ENCODE results near the gene MYO9A. TPM values are rescaled to one million over a fixed set of nuclear protein-coding genes. Genes with fewer than 3 reads are reported as not detected.
A peak's percentile ranks its signal among the peaks of the same experiment; 100 is the strongest.

MYO9A gene
- total RNA-seq, 8 experiments from 2014 or later: 22.3 to 42.1 (median 31.6) TPM

DNA sequence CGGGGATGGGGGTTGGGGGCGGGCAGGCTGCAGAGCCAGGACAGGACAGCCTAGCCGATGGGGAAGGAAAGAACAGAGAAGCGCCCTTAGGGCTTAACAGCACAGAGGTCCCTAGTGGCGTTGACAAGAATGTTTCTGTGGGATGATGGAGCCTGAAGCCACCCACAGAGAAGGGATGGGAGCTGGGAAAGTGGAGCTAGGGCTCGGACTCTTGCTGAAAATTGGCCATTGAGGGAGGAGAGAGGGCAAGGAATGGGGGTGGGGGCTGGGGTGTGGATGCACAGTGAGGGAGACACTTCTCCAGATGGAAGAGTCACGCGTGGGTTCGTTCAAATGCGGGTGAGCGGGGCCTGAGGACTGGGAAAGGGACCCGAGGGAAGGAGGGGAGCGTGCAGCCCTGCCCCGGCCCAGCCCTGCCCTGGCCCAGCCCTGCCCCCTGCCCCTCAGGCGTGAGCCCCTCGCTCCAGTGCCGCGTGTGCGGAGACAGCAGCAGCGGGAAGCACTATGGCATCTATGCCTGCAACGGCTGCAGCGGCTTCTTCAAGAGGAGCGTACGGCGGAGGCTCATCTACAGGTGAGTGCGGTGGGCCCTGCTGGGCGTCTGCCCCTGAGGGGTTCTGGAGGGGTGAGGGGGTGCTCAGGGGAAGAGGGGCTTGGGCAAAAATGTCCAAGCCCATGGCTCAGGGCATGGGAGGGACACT is 306.8 kb downstream of the MYO9A start:
- 60% methylated on average over 1 of the region's 27 CpGs; no CpG with 5 or more reads in 9 of the 10 experiments for WGBS, 10 experiments
- no peak overlapping the region for H3K27ac ChIP-seq
- H3K4me1 ChIP-seq (replicated peaks in 1 of 2): peaks cover 5 to 13% of the 10 kb centered on the region in 2 donors
- in situ Hi-C loops (cut with MboI; ENCODE audit: low pct_unique_long_range_greater_than_20kb in 2 of 9, low sequenced_read_pairs in 9 of 9, unreplicated experiment in 9 of 9): loop anchor here in 1 of 9 experiments (25.0 kb wide), 1 partner anchor 351 kb away; no protein-coding TSS in a partner anchor
- no peak for ATAC-seq (replicated peaks in 6 of 8)
- H3K4me3 ChIP-seq: no peak overlapping the region

DNA sequence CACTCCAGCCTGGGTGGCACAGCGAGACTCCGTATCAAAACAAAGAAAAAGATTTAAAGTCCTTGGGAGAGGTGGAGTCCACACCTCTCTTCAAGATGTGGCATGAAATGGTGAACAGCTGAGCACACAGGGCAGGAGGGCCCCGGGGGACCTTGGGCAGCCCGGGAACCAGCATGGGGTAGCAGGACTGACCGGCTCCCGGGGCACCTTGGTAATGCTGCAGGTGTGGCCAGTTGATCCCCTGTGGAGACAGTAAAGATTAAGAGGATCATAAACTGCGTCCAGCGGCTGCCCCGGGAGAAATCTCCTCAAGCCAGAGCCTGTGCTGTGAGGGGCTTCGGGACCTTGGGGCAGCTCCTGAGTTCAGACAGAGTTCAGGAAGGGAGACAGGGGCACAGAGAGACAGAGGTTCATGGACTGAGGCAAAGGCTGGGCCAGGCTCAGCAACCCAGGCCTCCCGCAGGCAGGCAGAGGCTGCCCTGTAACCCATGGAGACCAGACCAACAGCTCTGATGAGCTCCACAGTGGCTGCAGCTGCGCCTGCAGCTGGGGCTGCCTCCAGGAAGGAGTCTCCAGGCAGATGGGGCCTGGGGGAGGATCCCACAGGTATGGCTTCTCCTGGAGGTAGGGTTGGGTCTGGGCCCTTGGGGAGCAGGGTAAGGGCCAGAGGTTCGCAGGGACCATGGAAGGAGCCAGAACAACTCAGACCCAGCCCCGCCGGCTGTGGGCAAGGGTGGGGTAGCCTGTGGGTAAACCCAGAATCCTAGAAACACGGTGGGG is 307.5 kb downstream of the MYO9A start, which contains the start of gene NR2E3:
Gene NR2E3, plus strand, starts transcription at position 299 of the 780 bp plus-strand sequence. Its CDS starts 190 bp downstream, at position 489.
- peaks cover 5 to 13% of the 10 kb centered on the region in 2 donors for H3K4me1 ChIP-seq (replicated peaks in 1 of 2)
- WGBS, 10 experiments: 70 to 100% (median 92%) methylated on average over 1 to 5 of the region's 16 CpGs; no CpG with 5 or more reads in 6 of the 10 experiments
- in situ Hi-C loops (cut with MboI; ENCODE audit: low pct_unique_long_range_greater_than_20kb in 2 of 9, low sequenced_read_pairs in 9 of 9, unreplicated experiment in 9 of 9): loop anchor here in 1 of 9 experiments (25.0 kb wide), 1 partner anchor 352 kb away; no protein-coding TSS in a partner anchor
- H3K27ac ChIP-seq: no peak within 1 kb of the TSS
- H3K4me3 ChIP-seq: no peak within 1 kb of the TSS
- no peak for ATAC-seq (replicated peaks in 6 of 8)

DNA sequence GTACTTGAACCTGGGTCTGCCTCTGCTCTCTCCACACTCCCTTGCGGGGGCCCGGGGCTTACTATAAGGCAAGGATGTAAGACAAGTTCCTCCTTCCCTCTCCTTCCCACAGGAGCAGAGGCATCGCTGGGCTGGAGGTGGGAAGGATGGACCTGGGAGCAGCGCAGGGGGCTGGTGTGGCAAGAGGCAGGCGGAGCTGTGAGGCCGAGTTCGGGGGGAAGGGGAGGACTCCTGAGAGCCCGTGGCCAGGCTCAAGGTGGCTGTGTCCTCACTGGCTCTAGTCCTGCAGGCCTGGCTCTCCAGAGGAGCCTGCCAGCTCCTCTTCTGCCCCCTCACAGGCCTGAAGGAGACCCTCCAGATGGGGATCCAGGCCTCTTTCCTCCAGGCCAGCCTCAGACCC is 308.6 kb downstream of the MYO9A start:
- 73 to 100% (median 83%) methylated on average over 2 to 5 of the region's 8 CpGs; no CpG with 5 or more reads in 5 of the 10 experiments for WGBS, 10 experiments
- in situ Hi-C loops (cut with MboI; ENCODE audit: low pct_unique_long_range_greater_than_20kb in 2 of 9, low sequenced_read_pairs in 9 of 9, unreplicated experiment in 9 of 9): loop anchor here in 1 of 9 experiments (25.0 kb wide), 1 partner anchor 353 kb away; no protein-coding TSS in a partner anchor

DNA sequence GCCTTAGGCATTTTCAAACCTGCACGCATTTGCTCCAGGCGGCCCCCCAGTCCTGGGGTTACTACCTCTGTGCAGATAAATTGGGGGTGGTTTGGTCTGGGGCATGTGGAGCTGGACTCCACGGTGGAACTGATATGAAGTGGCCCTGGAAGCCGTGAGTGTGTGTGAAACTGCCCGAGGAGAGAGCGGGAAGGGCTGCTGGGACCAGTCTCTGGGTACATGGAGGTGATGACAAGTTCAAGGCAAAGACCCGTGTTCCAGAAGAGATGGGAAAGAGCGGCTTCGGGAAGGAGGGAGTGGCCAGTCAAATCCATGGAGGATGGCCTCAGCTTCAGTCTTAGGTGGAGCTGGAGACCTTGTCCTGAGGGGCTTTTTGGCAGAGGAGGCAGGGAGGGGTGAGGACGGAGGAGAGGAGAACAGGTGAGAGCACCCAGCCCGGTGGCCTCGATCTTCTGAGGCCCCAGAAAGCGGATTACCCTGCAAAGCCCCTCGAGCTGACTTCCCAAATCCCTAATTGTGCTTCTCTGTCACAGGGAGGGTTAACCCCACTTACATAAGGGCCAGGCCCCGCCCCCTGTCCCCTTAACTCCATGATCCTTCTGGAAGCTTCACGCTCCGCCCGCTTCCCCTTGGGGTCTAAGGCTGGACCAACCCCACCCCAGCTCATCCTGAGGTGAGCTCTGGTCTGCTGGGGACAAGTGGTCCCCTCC is 309.5 kb downstream of the MYO9A start:
- H3K4me1 ChIP-seq (replicated peaks in 1 of 2): peaks cover 5 to 13% of the 10 kb centered on the region in 2 donors
- WGBS, 10 experiments: 44 to 100% (median 83%) methylated on average over 2 to 6 of the region's 18 CpGs; no CpG with 5 or more reads in 3 of the 10 experiments

More for the DNA sequence above, 308.6 kb downstream of the MYO9A start:
- Histone ChIP-seq H3K27ac (no peak overlapping the region), H3K4me3 (no peak overlapping the region), H3K4me1 (replicated peaks in 1 of 2) (peaks cover 5 to 13% of the 10 kb centered on the region in 2 donors)
- ATAC-seq (replicated peaks in 6 of 8): no peak

DNA sequence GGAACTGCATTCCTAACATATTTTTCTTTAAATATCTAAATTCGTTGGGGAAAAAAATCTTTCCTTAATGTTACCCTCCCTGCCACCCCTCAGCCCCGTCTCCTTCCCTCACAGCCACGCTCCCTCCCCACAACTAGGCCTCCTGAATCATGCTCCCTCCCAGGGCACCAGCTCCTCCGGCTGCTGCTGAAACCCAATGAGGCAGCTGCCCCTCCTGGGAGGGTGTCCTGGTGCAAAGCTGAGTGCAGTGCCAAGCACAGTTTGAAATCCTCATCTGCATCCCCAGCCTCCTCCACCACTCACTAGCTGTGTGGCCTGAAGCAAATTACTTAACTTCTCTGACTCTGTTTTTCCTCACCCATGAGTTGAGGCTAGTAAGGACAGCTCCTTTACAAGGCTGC is 310.3 kb downstream of the MYO9A start:
- 17 to 67% (median 50%) methylated on average over 1 to 4 of the region's 4 CpGs; no CpG with 5 or more reads in 5 of the 10 experiments for WGBS, 10 experiments
- Histone ChIP-seq H3K4me3 (no peak overlapping the region), H3K27ac (no peak overlapping the region), H3K4me1 (replicated peaks in 1 of 2) (peaks cover 5 to 13% of the 10 kb centered on the region in 2 donors)
- ATAC-seq (replicated peaks in 6 of 8): peak in 2 of 8 experiments; percentile 8 to 44
- in situ Hi-C loops (cut with MboI; ENCODE audit: low pct_unique_long_range_greater_than_20kb in 2 of 9, low sequenced_read_pairs in 9 of 9, unreplicated experiment in 9 of 9): loop anchor here in 1 of 9 experiments (25.0 kb wide), 1 partner anchor 355 kb away; no protein-coding TSS in a partner anchor

More for the DNA sequence above, 309.5 kb downstream of the MYO9A start:
- ATAC-seq (replicated peaks in 6 of 8): no peak
- H3K4me3 ChIP-seq: no peak overlapping the region
- H3K27ac ChIP-seq: no peak overlapping the region
- in situ Hi-C loops (cut with MboI; ENCODE audit: low pct_unique_long_range_greater_than_20kb in 2 of 9, low sequenced_read_pairs in 9 of 9, unreplicated experiment in 9 of 9): loop anchor here in 1 of 9 experiments (25.0 kb wide), 1 partner anchor 354 kb away; no protein-coding TSS in a partner anchor

DNA sequence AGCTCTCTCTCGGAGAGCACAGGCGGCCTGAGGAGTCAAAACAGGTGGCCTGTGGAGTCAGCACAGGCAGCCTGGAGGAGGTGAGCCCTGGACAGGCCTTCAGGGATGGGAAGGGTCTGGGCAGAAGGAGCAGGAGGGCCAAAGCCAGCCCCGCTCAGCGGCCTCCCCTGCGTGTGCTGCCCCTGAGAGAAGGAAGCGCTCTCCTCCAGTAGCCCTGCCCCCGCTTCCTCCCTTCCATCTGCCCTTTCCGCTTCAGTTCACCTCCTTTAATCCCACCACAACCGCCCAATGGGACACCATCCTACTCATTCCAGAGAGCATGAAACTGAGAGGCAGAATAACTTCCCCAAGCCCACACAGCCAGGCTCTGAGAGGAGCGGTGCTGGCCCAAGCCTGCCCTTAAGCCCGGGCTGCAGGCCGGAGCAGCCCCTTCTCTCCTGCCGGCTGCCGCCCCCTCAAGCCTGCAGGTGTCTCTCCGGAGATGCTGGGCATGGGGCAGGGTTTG is 310.8 kb downstream of the MYO9A start:
- no peak overlapping the region for H3K4me3 ChIP-seq
- ATAC-seq (replicated peaks in 6 of 8): peak in 5 of 8 experiments; percentile 12 to 40 (median 29)
- no peak overlapping the region for H3K27ac ChIP-seq
- in situ Hi-C loops (cut with MboI; ENCODE audit: low pct_unique_long_range_greater_than_20kb in 2 of 9, low sequenced_read_pairs in 9 of 9, unreplicated experiment in 9 of 9): loop anchor here in 1 of 9 experiments (25.0 kb wide), 1 partner anchor 355 kb away; no protein-coding TSS in a partner anchor
- WGBS, 10 experiments: 30 to 100% (median 83%) methylated on average over 1 to 12 of the region's 15 CpGs; no CpG with 5 or more reads in 3 of the 10 experiments
- H3K4me1 ChIP-seq (replicated peaks in 1 of 2): peaks cover 5 to 13% of the 10 kb centered on the region in 2 donors

DNA sequence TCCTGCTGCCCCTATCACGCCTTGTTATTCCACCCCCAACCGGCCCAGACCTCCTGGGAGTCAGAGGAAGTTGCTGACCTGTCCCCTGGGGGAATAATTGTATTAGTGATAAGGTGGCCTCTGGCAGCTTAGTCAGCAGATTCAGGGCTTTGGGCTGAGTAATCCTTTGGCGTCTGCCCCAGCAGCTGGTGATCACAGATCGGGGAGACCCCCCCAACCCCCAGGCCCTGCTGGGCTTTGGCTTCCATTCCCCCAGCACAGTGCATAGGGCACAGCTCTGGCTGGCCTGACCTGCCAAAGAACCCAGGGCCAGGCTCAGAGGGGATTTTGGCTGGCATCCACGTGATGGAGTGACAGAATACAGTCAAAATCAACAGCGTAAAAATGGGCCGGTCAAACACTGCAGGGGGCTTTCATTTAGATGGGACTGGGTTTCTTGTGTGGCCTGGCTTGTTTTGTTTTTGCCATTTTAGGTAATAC is 311.5 kb downstream of the MYO9A start:
- peak in 7 of 8 experiments; percentile 28 to 44 (median 37) for ATAC-seq (replicated peaks in 6 of 8)
- in situ Hi-C loops (cut with MboI; ENCODE audit: low pct_unique_long_range_greater_than_20kb in 2 of 9, low sequenced_read_pairs in 9 of 9, unreplicated experiment in 9 of 9): loop anchor here in 1 of 9 experiments (25.0 kb wide), 1 partner anchor 356 kb away; no protein-coding TSS in a partner anchor
- WGBS, 10 experiments: 20 to 100% (median 43%) methylated on average over 1 to 7 of the region's 7 CpGs; no CpG with 5 or more reads in 5 of the 10 experiments

DNA sequence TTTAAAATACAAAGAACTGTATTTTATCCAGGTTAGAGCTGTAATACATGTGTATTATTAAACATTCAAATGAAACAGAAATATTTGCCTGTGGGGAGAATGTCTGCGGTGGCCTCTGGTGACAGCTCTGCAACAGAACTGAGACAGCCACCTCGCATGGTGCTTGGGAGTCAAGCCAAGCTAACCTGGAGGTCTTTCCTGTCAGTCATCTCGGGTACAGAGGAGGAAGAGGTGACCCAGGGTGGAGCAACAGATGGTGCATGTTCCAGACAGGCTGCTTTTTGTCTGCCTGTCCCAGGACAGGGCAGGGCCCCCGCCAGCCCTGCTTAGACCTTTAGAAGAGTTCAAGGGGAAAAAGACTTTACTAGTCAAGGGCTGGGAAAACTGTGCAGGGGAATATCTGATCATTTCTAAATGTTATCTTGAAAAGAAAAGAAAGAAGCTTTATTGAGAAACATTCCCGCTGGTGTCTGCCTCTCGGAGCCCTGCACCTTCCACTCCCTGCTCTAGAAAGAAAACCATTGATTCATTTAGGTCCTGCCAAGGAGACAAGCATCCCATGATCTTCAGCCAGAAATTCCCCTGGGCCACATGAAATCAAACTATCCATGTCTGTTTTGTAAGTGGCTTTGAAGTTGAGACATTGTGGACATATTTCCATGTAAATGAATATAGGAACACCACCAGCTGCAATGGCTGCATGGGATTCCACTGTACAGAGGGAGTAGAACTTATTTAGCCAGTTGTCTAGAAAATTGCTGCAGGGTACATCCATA is 313.1 kb downstream of the MYO9A start:
- WGBS, 10 experiments: 40 to 100% (median 83%) methylated on average over 1 to 5 of the region's 6 CpGs; no CpG with 5 or more reads in 1 of the 10 experiments
- no peak overlapping the region for H3K4me3 ChIP-seq
- peak in 1 of 8 experiments; percentile 22 for ATAC-seq (replicated peaks in 6 of 8)
- in situ Hi-C loops (cut with MboI; ENCODE audit: low pct_unique_long_range_greater_than_20kb in 2 of 9, low sequenced_read_pairs in 9 of 9, unreplicated experiment in 9 of 9): loop anchor here in 1 of 9 experiments (25.0 kb wide), 1 partner anchor 357 kb away; no protein-coding TSS in a partner anchor
- H3K4me1 ChIP-seq (replicated peaks in 1 of 2): peaks cover 5 to 13% of the 10 kb centered on the region in 2 donors
- no peak overlapping the region for H3K27ac ChIP-seq

More for the DNA sequence above, 311.5 kb downstream of the MYO9A start:
- Histone ChIP-seq H3K4me3 (no peak overlapping the region), H3K27ac (no peak overlapping the region), H3K4me1 (replicated peaks in 1 of 2) (peaks cover 5 to 13% of the 10 kb centered on the region in 2 donors)

DNA sequence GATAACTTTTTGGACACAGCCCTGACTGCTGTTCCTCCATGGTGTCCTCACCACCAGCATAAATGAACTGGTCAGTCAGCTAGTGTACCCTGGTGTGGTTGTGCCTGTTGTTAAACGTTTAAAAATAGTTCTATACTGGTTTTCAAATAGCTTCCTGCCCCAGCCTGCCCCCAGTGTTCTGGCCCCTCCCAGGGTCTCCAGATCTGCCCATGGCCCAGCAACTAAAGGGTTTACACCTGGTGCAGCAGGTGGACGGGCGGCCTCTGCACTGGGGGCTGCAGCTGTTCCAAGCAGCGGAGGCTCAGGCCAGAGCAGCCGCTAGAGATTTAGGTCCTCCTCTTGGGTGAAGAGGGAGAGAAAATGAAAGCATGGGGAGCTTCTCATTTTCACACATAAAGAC is 313.7 kb downstream of the MYO9A start:
- in situ Hi-C loops (cut with MboI; ENCODE audit: low pct_unique_long_range_greater_than_20kb in 2 of 9, low sequenced_read_pairs in 9 of 9, unreplicated experiment in 9 of 9): loop anchor here in 1 of 9 experiments (25.0 kb wide), 1 partner anchor 358 kb away; no protein-coding TSS in a partner anchor

DNA sequence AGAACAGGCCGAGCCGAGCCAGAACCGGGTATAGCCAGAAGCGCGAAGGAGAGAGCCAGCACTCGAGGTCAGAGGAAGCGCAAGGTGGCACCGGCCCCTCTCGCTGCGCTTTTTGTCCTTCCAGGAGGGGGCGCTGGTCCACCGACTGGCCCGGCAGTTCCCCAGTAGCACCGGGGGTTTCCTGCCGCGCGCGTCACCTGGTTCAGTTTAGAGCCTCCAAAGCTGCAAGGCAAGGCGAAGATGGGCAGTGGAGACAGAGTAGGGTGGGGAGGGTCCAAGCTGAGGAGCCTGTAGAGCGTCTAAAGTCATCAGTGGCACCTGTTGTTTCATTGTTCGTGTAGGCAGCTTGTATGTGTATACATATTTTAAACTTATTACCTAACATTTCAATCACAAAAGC is 315.2 kb downstream of the MYO9A start:
- WGBS, 10 experiments: 55 to 96% (median 84%) methylated on average over 1 to 20 of the region's 21 CpGs; no CpG with 5 or more reads in 4 of the 10 experiments
- in situ Hi-C loops (cut with MboI; ENCODE audit: low pct_unique_long_range_greater_than_20kb in 2 of 9, low sequenced_read_pairs in 9 of 9, unreplicated experiment in 9 of 9): loop anchor here in 1 of 9 experiments (25.0 kb wide), 1 partner anchor 360 kb away; no protein-coding TSS in a partner anchor
- no peak overlapping the region for H3K4me3 ChIP-seq
- no peak overlapping the region for H3K27ac ChIP-seq
- H3K4me1 ChIP-seq (replicated peaks in 1 of 2): peaks cover 5 to 13% of the 10 kb centered on the region in 2 donors
- ATAC-seq (replicated peaks in 6 of 8): no peak

More for the DNA sequence above, 313.7 kb downstream of the MYO9A start:
- H3K4me3 ChIP-seq: no peak overlapping the region
- H3K4me1 ChIP-seq (replicated peaks in 1 of 2): peaks cover 5 to 13% of the 10 kb centered on the region in 2 donors
- no peak for ATAC-seq (replicated peaks in 6 of 8)
- no peak overlapping the region for H3K27ac ChIP-seq
- WGBS, 10 experiments: 45 to 100% (median 75%) methylated on average over 2 to 5 of the region's 5 CpGs; no CpG with 5 or more reads in 4 of the 10 experiments
